ENCODE data around the gene TTC1.

- TF ChIP-seq CTCF (IDR thresholded peaks at IDR 0.05) (no peak), POLR2A (IDR thresholded peaks at IDR 0.05) (no peak)
Observed at GRCh38 chr5:160105686-160106360, 96.9 kb downstream of the TTC1 start.
